ENCODE measurements around the gene AFM. TPM values are rescaled to one million over a fixed set of nuclear protein-coding genes. Genes with fewer than 3 reads are reported as not detected.
A peak's percentile ranks its signal among the peaks of the same experiment; 100 is the strongest.

AFM gene, protein sequence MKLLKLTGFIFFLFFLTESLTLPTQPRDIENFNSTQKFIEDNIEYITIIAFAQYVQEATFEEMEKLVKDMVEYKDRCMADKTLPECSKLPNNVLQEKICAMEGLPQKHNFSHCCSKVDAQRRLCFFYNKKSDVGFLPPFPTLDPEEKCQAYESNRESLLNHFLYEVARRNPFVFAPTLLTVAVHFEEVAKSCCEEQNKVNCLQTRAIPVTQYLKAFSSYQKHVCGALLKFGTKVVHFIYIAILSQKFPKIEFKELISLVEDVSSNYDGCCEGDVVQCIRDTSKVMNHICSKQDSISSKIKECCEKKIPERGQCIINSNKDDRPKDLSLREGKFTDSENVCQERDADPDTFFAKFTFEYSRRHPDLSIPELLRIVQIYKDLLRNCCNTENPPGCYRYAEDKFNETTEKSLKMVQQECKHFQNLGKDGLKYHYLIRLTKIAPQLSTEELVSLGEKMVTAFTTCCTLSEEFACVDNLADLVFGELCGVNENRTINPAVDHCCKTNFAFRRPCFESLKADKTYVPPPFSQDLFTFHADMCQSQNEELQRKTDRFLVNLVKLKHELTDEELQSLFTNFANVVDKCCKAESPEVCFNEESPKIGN
- total RNA-seq = not detected in 2 replicates

DNA sequence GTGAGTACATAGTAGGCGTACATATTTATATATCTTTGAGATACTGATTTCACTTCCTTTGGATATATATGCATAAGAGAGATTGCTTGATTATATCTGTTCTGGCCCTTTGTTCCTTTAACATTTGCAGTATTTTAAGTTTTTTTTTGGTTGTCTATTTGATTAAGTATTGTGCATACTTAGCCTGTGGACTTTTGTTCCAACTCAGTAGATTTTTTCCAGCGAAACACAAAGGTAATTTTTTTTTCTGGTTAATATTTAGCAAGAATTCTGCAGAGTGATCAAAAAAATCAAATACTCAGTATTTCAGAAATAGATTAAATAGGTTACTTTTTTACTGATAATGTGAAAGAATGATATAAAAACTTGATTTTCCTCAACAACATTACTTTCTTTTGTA lies at the start of gene AFM:
Gene AFM, plus strand, starts transcription at position 388 of the 400 bp plus-strand sequence. CDS start 31 bp downstream, outside the sequence.
- DNase-seq (ENCODE audit: low read depth) (no peak), FAIRE-seq (no peak)

GRCh38 chr4:73431813-73432168 lies 49.8 kb upstream of the AFM start:
- no peak overlapping the region for H3K4me3 ChIP-seq (ENCODE audit: low read depth, low read length)
- no peak for TF ChIP-seq CTCF (IDR thresholded peaks at IDR 0.05; ENCODE audit: insufficient read depth, low read length, severe bottlenecking)
- DNase-seq (ENCODE audit: low read depth) (no peak), FAIRE-seq (no peak)
- no peaks in the 10 kb centered on the region for H3K36me3 ChIP-seq (ENCODE audit: control insufficient read depth, insufficient read depth, low read length)
- no peaks in the 10 kb centered on the region for H3K27me3 ChIP-seq (ENCODE audit: control insufficient read depth, insufficient read depth, low read length)

More for the DNA sequence above, at the start of gene AFM:
- Histone ChIP-seq H3K36me3 (ENCODE audit: control insufficient read depth, insufficient read depth, low read length) (no peaks in the 10 kb centered on the region), H3K4me3 (ENCODE audit: low read depth, low read length) (no peak within 1 kb of the TSS), H3K27me3 (ENCODE audit: control insufficient read depth, insufficient read depth, low read length) (no peaks in the 10 kb centered on the region)
- TF ChIP-seq CTCF (IDR thresholded peaks at IDR 0.05; ENCODE audit: insufficient read depth, low read length, severe bottlenecking) = no peak

- DNase-seq (ENCODE audit: low read depth) = no peak
- Histone ChIP-seq H3K4me3 (ENCODE audit: low read depth, low read length) (no peak overlapping the region), H3K36me3 (ENCODE audit: control insufficient read depth, insufficient read depth, low read length) (no peaks in the 10 kb centered on the region), H3K27me3 (ENCODE audit: control insufficient read depth, insufficient read depth, low read length) (no peaks in the 10 kb centered on the region)
- TF ChIP-seq CTCF (IDR thresholded peaks at IDR 0.05; ENCODE audit: insufficient read depth, low read length, severe bottlenecking) = no peak
- FAIRE-seq = no peak
Measured at GRCh38 chr4:73432169-73433000, 49.2 kb upstream of the AFM start.

GRCh38 chr4:73433140-73433539 lies 48.4 kb upstream of the AFM start:
- Histone ChIP-seq H3K27me3 (ENCODE audit: control insufficient read depth, insufficient read depth, low read length) (no peaks in the 10 kb centered on the region), H3K36me3 (ENCODE audit: control insufficient read depth, insufficient read depth, low read length) (no peaks in the 10 kb centered on the region), H3K4me3 (ENCODE audit: low read depth, low read length) (no peak overlapping the region)
- no peak for TF ChIP-seq CTCF (IDR thresholded peaks at IDR 0.05; ENCODE audit: insufficient read depth, low read length, severe bottlenecking)
- no peak for FAIRE-seq
- no peak for DNase-seq (ENCODE audit: low read depth)

- no peaks in the 10 kb centered on the region for H3K27me3 ChIP-seq (ENCODE audit: control insufficient read depth, insufficient read depth, low read length)
- FAIRE-seq = no peak
- peak; percentile 44 for TF ChIP-seq CTCF (IDR thresholded peaks at IDR 0.05; ENCODE audit: insufficient read depth, low read length, severe bottlenecking)
Measured at GRCh38 chr4:73434311-73434710, 47.2 kb upstream of the AFM start.

More at GRCh38 chr4:73434311-73434710, 47.2 kb upstream of the AFM start:
- DNase-seq (ENCODE audit: low read depth) = peak; percentile 48
- H3K36me3 ChIP-seq (ENCODE audit: control insufficient read depth, insufficient read depth, low read length) = no peaks in the 10 kb centered on the region
- H3K4me3 ChIP-seq (ENCODE audit: low read depth, low read length) = no peak overlapping the region
